Transverse colon (tissue), 4 donors: Measurements from ENCODE around the gene PPP1R3A. TPM values are rescaled to one million over a fixed set of nuclear protein-coding genes. Genes with fewer than 3 reads are reported as not detected.

Source experiments
- DNase-seq: peaks from one replicate; pipeline ENCODE4 v3.0.0-alpha.2; 2019
- H3K27ac ChIP-seq, 4 donors: fragments of 200-600 bp; sonication (generic); 2 replicates each; pipeline ENCODE4 v1.5.1; 2016 to 2018; ENCODE audit warnings: inconsistent platforms in 4 of 4
- H3K27me3 ChIP-seq: fragments of 200-600 bp; sonication (generic); 2 replicates; pipeline ENCODE4 v1.5.1; 2017; ENCODE audit warnings: inconsistent platforms
- H3K36me3 ChIP-seq, 4 donors: fragments of 200-600 bp; sonication (generic); 2 replicates each; pipeline ENCODE4 v1.5.1; 2017 to 2019; ENCODE audit warnings: inconsistent platforms in 4 of 4
- H3K4me1 ChIP-seq, 4 donors: fragments of 200-600 bp; sonication (generic); 2 replicates each; pipeline ENCODE4 v1.5.1; 2017 to 2020; ENCODE audit warnings: inconsistent platforms in 4 of 4
- H3K4me3 ChIP-seq, 4 donors: fragments of 200-600 bp; sonication (generic); 1 replicate in 1 of 4; 2 replicates in 3 of 4; pipeline versions ENCODE4 v1.5.1 to v1.6.1; 2017 to 2019; ENCODE audit warnings: inconsistent platforms in 4 of 4
- H3K9me3 ChIP-seq, 2 donors: fragments of 200-600 bp; sonication (generic); 2 replicates each; pipeline ENCODE4 v1.5.1; 2017 to 2019; ENCODE audit warnings: inconsistent platforms in 2 of 2
- CTCF ChIP-seq, 5 experiments: fragments of 200-600 bp in 3 of 5; fragments of 450-650 bp in 2 of 5; sonication (generic) in 3 of 5; IDR thresholded peaks; 1 replicate in 2 of 5; 2 replicates in 3 of 5; pipeline ENCODE4 v1.5.1; 2016 to 2017; ENCODE audit warnings: antibody characterized with exemption in 5 of 5, inconsistent platforms in 3 of 5, mild to moderate bottlenecking in 2 of 5, moderate library complexity in 1 of 5
- EP300 ChIP-seq: sonication (generic); formaldehyde crosslinking; IDR thresholded peaks from one replicate; pipeline ENCODE4 v1.6.1; 2017; ENCODE audit warnings: antibody characterized with exemption, low read depth
- POLR2A ChIP-seq: fragments of 450-650 bp; IDR thresholded peaks from one replicate; pipeline ENCODE4 v1.6.1; 2016; ENCODE audit warnings: antibody characterized with exemption, mild to moderate bottlenecking, moderate library complexity
- POLR2AphosphoS5 ChIP-seq, 3 donors: sonication (generic); formaldehyde crosslinking; IDR thresholded peaks; one replicate each; pipeline ENCODE4 v1.6.1; 2016; ENCODE audit warnings: antibody characterized with exemption in 3 of 3
- WGBS, 2 donors: methylation state at CpG; one replicate each; pipeline ENCODE4 v1.1.5; 2018; ENCODE audit warnings: low coverage in 1 of 2; 5-methylcytosine and 5-hydroxymethylcytosine counted together
- in situ Hi-C, 4 donors: fragments of 200-750 bp; cut with MboI; loops; one replicate each; pipeline versions ENCODE4 v1.15.0 to v1.15.1; 2017; ENCODE audit warnings: low sequenced_read_pairs in 3 of 4, low pct_ligation_motif_present in 1 of 4, low pct_unique_long_range_greater_than_20kb in 1 of 4
- intact Hi-C: fragments of 100-400 bp; cut with DNase I; formaldehyde crosslinking; loops from one replicate; pipeline ENCODE4 v1.15.1; 2023; ENCODE audit warnings: low total_unique reads
- total RNA-seq, 4 donors: library from RNA; depleted of rRNA; stranded (reverse); fragments of >200 nt; gene quantifications; one replicate each; pipeline ENCODE4 v1.1.0, GENCODE V29; 2016

PPP1R3A gene
- total RNA-seq, 4 donors from 2014 or later: not detected

- no peak for DNase-seq
- no peak overlapping the region for H3K4me3 ChIP-seq
- in situ Hi-C loops (no loop called here), intact Hi-C loops (no loop called here)
- WGBS, 2 donors: 90 to 94% methylated on average over 1 of the region's 1 CpG
- no peak overlapping the region for H3K27ac ChIP-seq
- H3K9me3 ChIP-seq: no peaks in the 10 kb centered on the region
- no peaks in the 10 kb centered on the region for H3K4me1 ChIP-seq
- H3K27me3 ChIP-seq: no peaks in the 10 kb centered on the region
- TF ChIP-seq EP300 (no peak), POLR2A (no peak), CTCF (IDR thresholded peaks at IDR 0.05) (no peak), POLR2AphosphoS5 (IDR thresholded peaks at IDR 0.05) (no peak)
- H3K36me3 ChIP-seq: no peaks in the 10 kb centered on the region
Observed at GRCh38 chr7:113872981-113873380, 45.8 kb downstream of the PPP1R3A start.

GRCh38 chr7:113867325-113867724 is 51.5 kb downstream of the PPP1R3A start:
- no peak overlapping the region for H3K27ac ChIP-seq
- no peaks in the 10 kb centered on the region for H3K4me1 ChIP-seq
- in situ Hi-C loops (no loop called here), intact Hi-C loops (no loop called here)
- H3K36me3 ChIP-seq: no peaks in the 10 kb centered on the region
- WGBS, 2 donors: 74 to 82% methylated on average over 2 of the region's 2 CpGs
- H3K27me3 ChIP-seq: no peaks in the 10 kb centered on the region
- TF ChIP-seq POLR2AphosphoS5 (IDR thresholded peaks at IDR 0.05): no peak
- no peak for TF ChIP-seq CTCF (IDR thresholded peaks at IDR 0.05)
- no peak for TF ChIP-seq EP300
- no peak for TF ChIP-seq POLR2A
- H3K4me3 ChIP-seq: no peak overlapping the region
- no peaks in the 10 kb centered on the region for H3K9me3 ChIP-seq
- no peak for DNase-seq

- Histone ChIP-seq H3K4me3 (no peak overlapping the region), H3K27ac (no peak overlapping the region), H3K36me3 (no peaks in the 10 kb centered on the region), H3K9me3 (no peaks in the 10 kb centered on the region), H3K27me3 (no peaks in the 10 kb centered on the region), H3K4me1 (no peaks in the 10 kb centered on the region)
- intact Hi-C loops: no loop called here
- DNase-seq: no peak
- in situ Hi-C loops: no loop called here
- TF ChIP-seq POLR2A: no peak
- no peak for TF ChIP-seq EP300
- TF ChIP-seq POLR2AphosphoS5 (IDR thresholded peaks at IDR 0.05): no peak
- no peak for TF ChIP-seq CTCF (IDR thresholded peaks at IDR 0.05)
- WGBS, 2 donors: 100% methylated on average over 2 of the region's 2 CpGs; no CpG with 5 or more reads in 1 of the 2 donors
Observed at GRCh38 chr7:113856010-113856409, 62.8 kb downstream of the PPP1R3A start.

- no peaks in the 10 kb centered on the region for H3K36me3 ChIP-seq
- intact Hi-C loops: no loop called here
Observed at GRCh38 chr7:113840954-113841353, 77.9 kb downstream of the PPP1R3A start.

More at GRCh38 chr7:113840954-113841353, 77.9 kb downstream of the PPP1R3A start:
- Histone ChIP-seq H3K27ac (no peak overlapping the region), H3K27me3 (no peaks in the 10 kb centered on the region), H3K4me1 (no peaks in the 10 kb centered on the region), H3K9me3 (no peaks in the 10 kb centered on the region), H3K4me3 (no peak overlapping the region)
- WGBS, 2 donors: 51 to 55% methylated on average over 3 of the region's 3 CpGs
- no peak for DNase-seq
- in situ Hi-C loops: no loop called here
- TF ChIP-seq CTCF (IDR thresholded peaks at IDR 0.05) (no peak), POLR2A (no peak), EP300 (no peak), POLR2AphosphoS5 (IDR thresholded peaks at IDR 0.05) (no peak)
